Measurements from ENCODE around the gene PDZD2.
A peak's percentile ranks its signal among the peaks of the same experiment; 100 is the strongest.
"Not testable (repeated sequence)": the region's sequence is repeated elsewhere in the genome, so short reads cannot be mapped to it uniquely, and the experiment has no call there.

PDZD2 gene

DNA sequence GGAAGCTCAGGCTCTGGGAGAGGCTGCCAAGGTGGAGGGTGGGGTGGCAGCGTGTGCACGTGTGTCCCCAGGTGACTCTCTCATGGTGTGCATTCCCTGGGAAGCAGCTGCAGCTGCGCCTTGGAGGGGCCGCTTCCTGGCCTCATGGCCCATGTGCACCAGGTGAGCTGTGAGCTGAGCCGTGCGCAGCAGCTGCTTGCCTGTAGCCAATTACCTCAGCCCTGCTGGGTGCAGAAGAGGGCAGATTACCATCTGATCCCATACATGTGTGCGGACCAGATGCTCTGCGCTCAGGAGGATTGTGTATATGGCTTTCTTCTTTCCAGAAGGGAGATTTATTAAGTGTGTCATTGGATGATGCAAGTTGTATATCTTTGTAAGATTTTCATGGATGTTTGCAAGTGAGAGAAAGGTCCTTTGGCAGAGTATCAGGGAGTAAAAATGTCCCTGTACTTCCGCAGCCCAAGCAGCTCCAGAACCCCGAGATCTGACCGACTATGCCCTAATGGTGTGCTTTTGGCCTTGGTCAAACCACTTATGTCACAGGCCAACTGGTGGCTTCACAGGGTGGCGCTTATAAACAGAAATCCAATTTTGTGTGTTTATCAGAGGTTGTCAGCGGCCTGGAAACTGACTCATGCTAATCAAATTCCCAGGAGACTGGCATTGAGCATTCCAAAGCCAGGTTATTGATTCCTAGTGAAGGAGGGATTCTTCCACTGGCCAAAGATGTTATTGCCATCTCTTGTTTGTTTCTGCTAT is 305.9 kb downstream of the PDZD2 start:
- peak in 1 of 10 donors; percentile 47 for DNase-seq

DNA sequence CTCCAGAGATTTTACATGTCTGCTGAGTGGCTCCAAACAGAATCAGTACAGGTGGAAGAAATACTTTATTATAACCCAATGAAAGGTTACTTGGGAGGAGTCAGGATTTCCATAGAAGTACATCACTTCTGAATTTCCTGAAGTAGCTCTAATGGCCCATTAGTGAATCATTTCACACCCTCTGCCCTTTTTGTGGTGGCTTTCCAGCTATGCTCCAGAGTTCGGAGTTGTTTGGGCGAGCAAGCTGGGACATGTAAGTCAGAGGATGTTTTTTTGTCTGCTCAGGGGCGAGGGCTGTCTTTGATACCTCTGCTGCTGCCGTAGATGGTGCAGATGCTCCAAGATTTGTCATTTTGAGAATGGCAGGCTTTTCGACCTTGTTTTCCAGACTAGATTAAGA is 309.1 kb downstream of the PDZD2 start:
- no peak for DNase-seq
- intact Hi-C loops (cut with DNase I) = no loop called here

More for the DNA sequence above, 305.9 kb downstream of the PDZD2 start:
- intact Hi-C loops (cut with DNase I) = no loop called here

DNA sequence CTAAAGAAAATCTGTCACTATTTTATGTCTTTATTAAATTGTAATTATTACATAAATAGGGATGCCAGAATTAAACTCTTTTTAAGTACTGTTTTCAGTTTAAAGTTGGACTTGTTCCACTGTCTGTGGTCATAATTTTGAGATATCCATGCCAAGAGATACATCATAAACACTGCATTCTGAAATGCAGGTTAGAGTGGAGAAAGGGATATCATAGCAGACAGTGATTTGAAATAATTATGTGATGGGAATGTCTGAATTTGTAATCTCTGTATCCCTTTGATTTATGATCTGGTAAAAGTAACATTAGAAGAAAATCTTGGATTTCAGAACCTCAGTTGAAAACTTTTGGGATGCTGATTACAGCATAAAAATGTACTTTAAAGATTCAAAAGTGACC is 313.1 kb downstream of the PDZD2 start:
- intact Hi-C loops (cut with DNase I) = no loop called here
- no peak for DNase-seq

DNA sequence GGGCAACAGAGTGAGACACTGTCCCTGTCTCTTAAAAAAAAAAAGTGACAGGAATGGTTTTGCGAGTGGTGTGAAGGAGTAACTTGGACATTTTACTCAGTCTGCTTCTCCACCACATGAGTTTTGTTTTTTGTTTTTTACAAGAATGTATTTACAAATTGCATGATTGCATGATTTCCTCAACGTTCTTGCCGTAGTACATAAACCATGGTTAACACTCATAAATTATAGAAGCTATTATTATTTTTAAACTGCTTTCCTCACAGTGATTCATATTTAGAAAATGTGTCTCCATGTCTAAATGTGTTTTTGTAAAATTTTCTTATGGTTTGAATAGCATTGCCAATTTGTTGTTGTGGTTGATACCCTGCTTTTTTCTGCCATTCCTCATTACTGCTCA is 315.2 kb downstream of the PDZD2 start:
- DNase-seq = no peak
- intact Hi-C loops (cut with DNase I) = no loop called here

DNA sequence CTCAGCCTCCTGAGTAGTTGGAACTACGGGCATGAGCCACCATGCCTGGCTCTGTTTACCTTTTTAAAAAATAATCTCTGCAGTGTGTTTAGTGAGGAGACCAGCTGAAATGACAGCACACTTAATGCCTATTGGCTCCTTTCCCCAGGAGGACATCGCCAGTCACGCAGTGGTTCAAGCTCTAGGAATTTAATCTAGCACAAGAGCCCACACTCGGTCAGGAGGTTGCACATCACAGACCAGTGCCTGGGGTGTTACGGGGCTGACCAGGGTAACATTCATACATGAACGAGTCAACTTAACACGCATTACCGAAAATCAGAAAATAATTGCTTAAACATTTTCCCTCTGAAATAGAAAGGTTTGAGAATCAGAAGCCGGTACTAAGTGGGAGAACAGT is 318.2 kb downstream of the PDZD2 start:
- intact Hi-C loops (cut with DNase I) = no loop called here
- no peak for DNase-seq

DNA sequence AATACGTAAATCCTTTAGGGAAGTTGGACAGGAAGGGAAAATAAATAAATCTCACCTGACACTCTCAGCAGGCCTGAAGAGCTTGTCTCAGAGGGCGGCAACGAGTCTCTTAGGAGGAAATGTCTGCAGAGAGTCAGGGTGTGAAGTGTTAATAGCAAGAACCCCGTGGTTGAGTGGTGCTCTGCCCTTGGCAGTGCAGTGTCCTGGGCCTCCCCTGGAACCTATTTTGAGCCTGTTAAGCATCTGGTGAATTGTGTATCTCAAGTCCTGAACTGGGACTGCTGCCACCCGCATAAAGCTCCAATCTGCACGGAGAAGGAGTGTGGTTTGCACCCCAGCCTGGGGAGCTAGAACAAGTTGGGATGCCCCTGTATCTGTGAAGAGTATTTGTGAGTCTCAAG is 323.4 kb downstream of the PDZD2 start:
- peak in 1 of 10 donors; percentile 77 for DNase-seq
- intact Hi-C loops (cut with DNase I) = no loop called here

DNA sequence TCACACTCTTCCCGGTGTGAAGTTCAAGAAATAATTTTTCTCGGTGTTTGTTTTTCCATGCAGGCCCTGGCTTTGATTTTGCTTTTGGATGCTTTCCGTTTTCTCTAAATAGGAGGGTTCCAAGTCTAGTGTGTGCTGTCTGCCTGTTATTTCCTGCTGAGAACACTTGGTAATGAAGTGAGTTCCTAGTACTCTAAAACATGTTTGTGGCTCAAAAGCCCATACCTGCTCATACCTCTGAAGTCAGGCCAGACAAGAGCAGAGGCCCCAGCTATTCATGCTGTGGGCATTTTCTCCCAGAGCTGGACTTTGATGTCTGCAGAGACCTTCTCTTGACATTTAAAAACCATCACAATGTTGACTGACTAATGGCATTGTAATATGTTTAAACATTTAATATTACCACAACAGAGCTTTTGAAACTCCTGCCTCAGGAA is 324.0 kb downstream of the PDZD2 start:
- intact Hi-C loops (cut with DNase I) = no loop called here
- DNase-seq = no peak

DNA sequence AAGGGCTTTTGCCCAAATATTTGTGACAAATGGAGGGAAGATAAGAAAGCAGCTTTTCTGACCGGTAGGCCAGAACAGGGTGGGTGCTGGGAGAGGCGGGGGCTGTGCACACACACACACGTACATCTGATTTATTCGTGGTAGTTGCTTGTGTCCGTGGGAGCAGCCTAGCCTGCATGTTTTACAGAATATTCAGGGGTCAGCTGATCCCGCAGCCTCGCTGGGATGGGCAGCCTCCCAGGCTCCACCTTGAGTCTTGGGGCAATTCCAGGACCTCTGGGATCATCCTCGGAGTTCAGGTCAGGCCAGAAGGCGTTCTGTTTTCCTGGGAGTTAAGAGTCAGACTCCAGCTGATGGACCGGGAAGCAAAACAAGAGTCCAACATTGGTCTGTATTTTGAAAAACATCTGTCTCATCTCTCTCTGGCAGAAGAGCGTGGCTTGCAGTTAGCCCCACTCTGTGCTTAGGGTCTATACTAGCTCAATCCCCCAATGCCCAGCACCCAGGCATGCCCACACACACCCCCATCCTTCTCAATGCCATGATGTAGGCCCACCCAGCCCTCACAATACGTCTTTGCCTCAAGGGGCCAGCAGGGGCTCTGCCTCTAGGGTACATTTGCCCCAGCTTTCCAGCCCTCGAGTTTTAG is 324.6 kb downstream of the PDZD2 start:
- intact Hi-C loops (cut with DNase I) = no loop called here
- peak in 1 of 10 donors; percentile 78 for DNase-seq

DNA sequence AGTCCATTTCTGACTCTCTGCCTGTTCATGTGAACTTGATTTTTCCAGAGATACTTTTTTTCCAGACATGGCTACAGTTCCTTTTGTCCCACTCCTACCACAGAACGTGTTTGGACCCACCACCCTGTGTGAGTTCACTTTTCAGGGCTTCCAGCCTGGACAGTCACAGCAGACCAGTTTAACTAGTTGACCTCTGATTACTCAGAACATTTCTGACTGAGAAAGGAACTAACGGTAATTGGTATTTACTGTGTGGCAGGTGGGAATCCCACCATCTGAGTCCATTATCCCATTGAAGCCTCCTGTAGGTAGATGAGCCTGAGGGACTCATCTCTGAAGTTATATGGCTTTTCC is 325.1 kb downstream of the PDZD2 start:
- intact Hi-C loops (cut with DNase I) = no loop called here
- no peak for DNase-seq

DNA sequence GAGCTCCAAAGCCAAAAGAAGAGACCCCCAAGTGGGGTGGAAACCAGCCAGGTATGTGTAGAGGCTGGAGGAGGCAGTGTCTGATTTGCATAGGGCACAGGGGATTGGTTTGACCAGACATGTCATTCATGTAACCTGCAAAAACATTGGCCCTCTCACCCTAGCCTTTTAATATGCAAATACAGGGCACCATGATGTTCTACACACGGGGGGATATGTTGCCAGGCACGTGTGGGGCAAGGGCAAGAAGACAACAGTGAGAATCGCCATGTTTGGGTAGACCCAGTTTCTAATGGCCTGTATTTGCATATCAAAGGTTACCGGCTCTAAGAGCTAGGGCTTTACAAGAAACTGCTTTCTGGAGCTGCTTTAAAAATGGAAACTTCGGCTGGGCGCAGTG is 326.3 kb downstream of the PDZD2 start:
- intact Hi-C loops (cut with DNase I) = no loop called here

DNA sequence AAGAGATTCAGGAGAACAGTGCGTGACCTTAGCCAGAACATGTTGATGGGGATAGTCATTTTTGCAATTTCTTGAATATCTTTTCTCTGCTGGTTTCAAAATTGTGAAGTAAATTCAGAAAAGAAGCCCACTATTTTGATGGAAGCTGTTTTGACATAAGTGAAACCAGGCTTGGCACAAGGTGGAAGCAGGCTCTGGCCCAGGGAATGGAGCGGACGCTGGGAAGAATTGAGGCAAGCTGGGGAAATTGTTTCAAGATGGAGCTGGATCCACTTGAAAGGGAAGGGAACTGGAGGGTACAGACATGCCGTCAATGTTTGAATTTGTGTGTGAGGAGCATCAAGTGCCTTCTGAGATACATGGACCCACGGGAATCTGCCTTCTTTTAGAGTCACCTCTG is 328.0 kb downstream of the PDZD2 start:
- DNase-seq = no peak
- intact Hi-C loops (cut with DNase I) = no loop called here

More for the DNA sequence above, 326.3 kb downstream of the PDZD2 start:
- DNase-seq = no peak

DNA sequence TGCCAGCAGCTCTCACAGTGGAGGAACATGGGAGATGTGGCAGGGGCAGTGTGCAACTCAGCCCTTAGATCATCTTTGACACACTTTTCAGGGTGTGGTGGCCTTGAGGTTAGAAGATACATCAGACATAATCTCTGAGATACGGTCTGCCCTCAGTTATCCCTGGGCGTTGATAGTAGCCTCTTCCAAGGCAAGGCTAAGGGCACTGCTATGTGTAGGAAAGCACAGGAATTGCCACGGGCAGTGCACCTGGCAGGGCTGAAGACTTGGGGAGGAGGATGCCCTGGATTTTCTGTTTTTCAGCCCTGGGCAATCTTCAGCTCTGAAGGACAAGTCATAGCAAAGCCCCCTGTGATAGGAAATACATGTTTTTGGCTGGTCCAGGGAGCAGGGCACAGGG is 328.5 kb downstream of the PDZD2 start:
- intact Hi-C loops (cut with DNase I) = no loop called here

DNA sequence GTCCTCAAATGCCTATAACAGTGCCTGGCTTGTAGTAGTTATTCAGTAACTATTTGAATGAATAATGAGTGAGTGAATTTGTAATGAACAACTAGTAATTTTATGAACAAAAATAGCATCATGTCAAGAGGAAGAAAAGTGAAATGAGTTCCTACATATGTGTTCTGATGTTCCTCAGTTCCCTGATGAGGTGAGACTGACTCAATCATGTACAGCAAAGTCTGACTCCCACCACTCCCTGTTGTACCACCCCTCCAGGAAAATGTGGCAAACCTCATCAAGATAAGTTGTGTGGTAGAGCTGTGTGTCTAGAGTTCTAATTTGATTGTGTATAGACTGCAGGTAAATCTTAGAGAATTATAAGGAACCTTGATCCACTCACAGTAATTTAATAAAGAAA is 333.6 kb downstream of the PDZD2 start:
- intact Hi-C loops (cut with DNase I) = no loop called here
- no peak for DNase-seq

More for the DNA sequence above, 328.5 kb downstream of the PDZD2 start:
- no peak for DNase-seq

DNA sequence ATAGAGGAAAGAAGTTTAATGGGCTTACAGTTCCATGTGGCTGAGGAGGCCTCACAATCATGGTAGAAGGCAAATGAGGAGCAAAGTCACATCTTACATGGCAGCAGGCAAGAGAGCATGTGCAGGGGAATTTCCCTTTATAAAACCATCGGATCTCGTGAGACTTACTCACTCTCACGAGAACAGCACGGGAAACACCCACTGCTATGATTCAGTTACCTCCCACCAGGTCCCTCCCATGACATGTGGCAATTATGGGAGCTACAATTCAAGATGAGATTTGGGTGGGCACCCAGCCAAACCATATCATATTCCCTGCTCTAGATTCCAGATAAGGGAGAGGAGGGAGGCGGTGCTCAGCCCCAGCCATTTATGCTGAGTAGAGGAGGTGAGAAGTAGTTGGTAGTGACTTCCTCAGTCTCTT is 336.3 kb downstream of the PDZD2 start:
- intact Hi-C loops (cut with DNase I); DNase-seq: not testable (repeated sequence)

DNA sequence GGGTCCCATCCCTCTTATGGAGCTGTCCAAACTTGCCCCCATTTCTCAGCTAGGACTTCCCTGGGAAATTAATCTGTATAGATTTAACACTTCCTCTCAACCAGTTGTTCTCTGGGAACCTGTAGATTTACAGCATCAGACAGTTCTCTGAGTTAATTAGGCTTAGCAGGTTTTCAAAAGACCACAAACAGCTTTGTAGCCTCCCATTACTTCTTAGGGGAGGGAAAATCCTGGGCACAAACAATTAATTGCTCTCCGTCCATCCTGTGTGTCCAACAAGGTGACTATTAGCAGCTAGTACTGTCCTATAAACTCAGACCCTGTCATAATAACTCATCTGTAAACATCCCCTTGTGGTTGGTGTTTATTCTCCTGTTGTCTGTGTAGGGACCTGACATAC is 337.2 kb downstream of the PDZD2 start:
- intact Hi-C loops (cut with DNase I) = no loop called here

DNA sequence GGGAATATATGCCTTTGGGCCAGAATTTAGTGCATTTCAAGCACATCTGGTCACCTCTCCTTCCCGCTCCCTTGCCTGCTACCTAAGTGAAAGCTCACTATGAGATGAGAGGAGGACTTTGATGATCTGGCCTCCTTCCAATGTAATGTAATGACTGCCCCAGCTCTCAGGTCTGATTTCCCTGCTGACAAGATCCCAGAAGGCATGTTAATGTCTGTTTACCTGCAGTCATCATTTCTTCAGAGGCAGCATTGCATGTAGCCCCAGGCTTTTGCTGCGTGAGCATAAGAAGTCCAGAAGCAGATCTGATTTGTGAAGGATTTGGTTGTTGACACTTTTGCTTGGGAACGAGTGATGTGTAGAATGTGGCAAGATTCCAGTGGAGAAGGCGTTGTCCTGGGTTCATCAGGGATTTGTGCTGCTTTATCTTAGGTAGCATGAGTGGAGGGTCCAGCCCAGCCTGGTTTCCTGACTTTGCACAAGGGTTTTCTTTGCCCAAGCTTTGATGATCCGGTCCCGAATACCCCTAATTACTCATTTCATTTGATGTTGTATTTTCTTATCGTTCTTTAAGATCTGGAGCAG is 342.5 kb downstream of the PDZD2 start:
- intact Hi-C loops (cut with DNase I) = no loop called here
- DNase-seq = no peak

More for the DNA sequence above, 337.2 kb downstream of the PDZD2 start:
- DNase-seq = no peak

DNA sequence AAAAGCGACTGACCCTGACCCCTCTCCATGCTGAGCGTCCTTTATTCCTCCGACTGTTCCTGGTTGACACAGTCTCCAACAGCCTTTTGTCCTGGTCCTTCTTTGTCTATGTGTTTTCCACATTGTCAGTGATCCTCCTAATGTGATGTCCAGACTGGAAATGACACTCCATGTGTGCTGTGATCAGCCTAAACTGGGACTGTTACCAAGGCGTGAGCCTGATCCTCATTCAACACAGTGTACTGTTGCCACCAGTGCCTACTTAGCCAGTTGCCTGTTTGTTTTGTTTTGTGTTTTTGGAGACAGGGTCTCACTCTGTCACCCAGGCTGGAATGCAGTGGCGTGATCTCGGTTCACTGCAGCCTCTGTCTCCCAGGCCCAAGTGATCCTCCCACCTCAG is 343.1 kb downstream of the PDZD2 start:
- intact Hi-C loops (cut with DNase I) = no loop called here
- DNase-seq = no peak

DNA sequence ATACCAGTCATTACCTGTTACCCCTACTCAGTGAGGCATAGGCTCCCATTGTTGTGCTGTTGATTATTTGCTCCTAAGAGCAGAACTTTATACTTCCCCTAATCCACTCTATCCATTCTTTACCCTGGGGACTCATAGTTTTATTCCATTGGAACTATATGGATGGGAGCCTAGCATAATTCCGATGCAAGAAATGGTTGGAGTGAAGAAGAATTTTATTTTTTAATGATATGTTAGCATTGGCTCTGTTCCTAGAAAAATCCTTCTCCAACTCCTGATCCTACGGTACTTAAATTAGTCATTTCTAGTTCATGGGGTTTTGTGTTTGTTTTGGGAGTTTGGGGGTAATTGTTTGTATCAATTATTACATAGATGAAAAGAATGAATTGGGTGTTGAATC is 343.7 kb downstream of the PDZD2 start:
- DNase-seq = no peak

DNA sequence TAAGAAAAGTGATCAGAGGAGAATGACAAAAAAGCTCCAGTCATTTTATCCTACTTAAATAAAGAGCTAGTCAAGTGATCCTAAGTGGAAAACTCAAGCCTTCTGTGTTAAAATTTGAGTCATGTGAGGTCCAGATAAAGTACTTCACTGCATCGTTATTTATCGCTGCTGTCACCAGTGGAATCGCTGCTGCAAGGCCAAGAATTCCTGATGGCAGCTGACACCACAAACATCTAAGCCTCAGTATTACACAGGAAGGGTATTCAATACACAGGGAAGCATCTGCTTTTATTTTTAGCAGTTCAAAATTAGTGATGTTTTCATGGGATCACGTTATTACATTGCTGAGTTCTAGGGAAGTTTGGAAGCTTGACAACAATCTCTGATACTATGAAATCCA is 344.9 kb downstream of the PDZD2 start:
- DNase-seq = no peak
- intact Hi-C loops (cut with DNase I) = no loop called here

More for the DNA sequence above, 343.7 kb downstream of the PDZD2 start:
- intact Hi-C loops (cut with DNase I) = no loop called here

DNA sequence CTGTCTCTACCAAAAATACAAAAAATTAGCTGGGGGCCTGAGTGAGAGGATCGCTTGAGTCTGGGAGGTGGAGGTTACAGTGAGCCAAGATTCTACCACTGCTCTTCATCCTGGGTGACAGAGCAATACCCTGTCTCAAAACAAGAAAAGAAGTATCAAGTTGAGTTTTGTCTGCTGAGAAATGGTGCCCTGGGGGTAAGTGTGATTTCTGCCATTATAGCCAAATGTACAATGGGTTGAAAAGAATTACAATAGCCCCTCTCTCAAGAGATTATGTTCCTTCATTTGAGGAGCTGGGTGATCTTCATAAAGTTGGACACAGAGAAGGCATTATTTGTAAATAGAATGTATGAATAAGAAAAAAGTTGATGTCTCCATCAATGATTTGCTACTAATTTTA is 345.8 kb downstream of the PDZD2 start:
- DNase-seq = no peak

DNA sequence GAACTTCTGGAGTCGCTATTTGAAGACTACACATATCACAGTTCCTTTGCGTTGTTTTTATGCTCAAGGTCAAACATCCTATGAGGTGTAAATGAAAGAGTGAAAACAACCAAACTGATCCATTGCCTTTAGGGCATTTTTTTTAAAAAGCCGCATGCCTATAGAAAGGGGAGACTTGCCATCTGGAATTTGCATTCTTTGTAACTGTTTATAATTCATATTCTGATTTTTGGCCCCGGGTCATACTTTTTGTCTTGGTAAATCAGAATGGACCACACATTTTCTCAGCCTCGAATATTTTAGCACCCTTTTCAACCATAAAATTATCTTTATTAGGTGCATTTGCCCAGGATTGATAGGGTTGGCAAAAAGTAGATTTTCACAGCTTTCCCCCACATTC is 347.2 kb downstream of the PDZD2 start:
- intact Hi-C loops (cut with DNase I) = no loop called here
- no peak for DNase-seq

More for the DNA sequence above, 345.8 kb downstream of the PDZD2 start:
- intact Hi-C loops (cut with DNase I) = no loop called here

Data from posterior cingulate gyrus (tissue), 11 donors.